Esophagus muscularis mucosa (tissue), 4 donors: ENCODE data around the gene GNG13. TPM values are rescaled to one million over a fixed set of nuclear protein-coding genes. Genes with fewer than 3 reads are reported as not detected.

Experiments
- DNase-seq: peaks from one replicate; pipeline ENCODE4 v3.0.0-alpha.2; 2017; ENCODE audit errors: extremely low spot score
- H3K27ac ChIP-seq, 4 donors: fragments of 200-600 bp; sonication (generic); replicated peaks in 1 of 4; 1 replicate in 3 of 4; 2 replicates in 1 of 4; pipeline ENCODE4 v1.5.1; 2016 to 2019; ENCODE audit warnings: mild to moderate bottlenecking in 1 of 4
- H3K27me3 ChIP-seq, 4 donors: fragments of 200-600 bp; sonication (generic); one replicate each; pipeline versions ENCODE4 v1.5.1 to v1.6.0; 2016 to 2019
- H3K36me3 ChIP-seq, 4 donors: fragments of 200-600 bp; sonication (generic); one replicate each; pipeline ENCODE4 v1.5.1; 2016 to 2019
- H3K4me1 ChIP-seq, 4 donors: fragments of 200-600 bp; sonication (generic); one replicate each; pipeline ENCODE4 v1.5.1; 2016 to 2019
- H3K4me3 ChIP-seq, 4 donors: fragments of 200-600 bp; sonication (generic); 1 replicate in 2 of 4; 2 replicates in 2 of 4; pipeline ENCODE4 v1.5.1; 2016 to 2019; ENCODE audit warnings: mild to moderate bottlenecking in 4 of 4, moderate library complexity in 1 of 4
- H3K9me3 ChIP-seq, 4 donors: fragments of 200-600 bp; sonication (generic); 1 replicate in 3 of 4; 2 replicates in 1 of 4; pipeline ENCODE4 v1.5.1; 2016 to 2019
- EP300 ChIP-seq: sonication (generic); formaldehyde crosslinking; IDR thresholded peaks from one replicate; pipeline ENCODE4 v1.6.1; 2017; ENCODE audit warnings: antibody characterized with exemption
- POLR2A ChIP-seq: fragments of 450-650 bp; IDR thresholded peaks from one replicate; pipeline ENCODE4 v1.6.1; 2017; ENCODE audit warnings: antibody characterized with exemption, moderate library complexity, mild to moderate bottlenecking, low read depth
- POLR2AphosphoS5 ChIP-seq, 2 donors: sonication (generic); formaldehyde crosslinking; IDR thresholded peaks; one replicate each; pipeline ENCODE4 v1.6.1; 2017; ENCODE audit warnings: antibody characterized with exemption in 2 of 2
- WGBS: methylation state at CpG from one replicate; pipeline ENCODE4 v1.1.5; 2018; 5-methylcytosine and 5-hydroxymethylcytosine counted together
- intact Hi-C: fragments of 100-400 bp; cut with DNase I; formaldehyde crosslinking; loops from one replicate; pipeline ENCODE4 v1.15.1; 2023
- total RNA-seq, 4 donors: library from RNA; depleted of rRNA; stranded (reverse); fragments of >200 nt; gene quantifications; one replicate each; pipeline versions ENCODE4 v1.1.0 to v1.2.1, GENCODE V29; 2016
- TF ChIP-seq, protein P1 (sequence below), 3 experiments: fragments of 200-600 bp in 2 of 3; fragments of 450-650 bp in 1 of 3; sonication (generic) in 2 of 3; IDR thresholded peaks; one replicate each; pipeline ENCODE4 v1.5.1; 2017 to 2019; ENCODE audit warnings: antibody characterized with exemption in 3 of 3, mild to moderate bottlenecking in 2 of 3, moderate library complexity in 1 of 3

GNG13 gene
- total RNA-seq, 4 donors from 2014 or later: not detected

DNA sequence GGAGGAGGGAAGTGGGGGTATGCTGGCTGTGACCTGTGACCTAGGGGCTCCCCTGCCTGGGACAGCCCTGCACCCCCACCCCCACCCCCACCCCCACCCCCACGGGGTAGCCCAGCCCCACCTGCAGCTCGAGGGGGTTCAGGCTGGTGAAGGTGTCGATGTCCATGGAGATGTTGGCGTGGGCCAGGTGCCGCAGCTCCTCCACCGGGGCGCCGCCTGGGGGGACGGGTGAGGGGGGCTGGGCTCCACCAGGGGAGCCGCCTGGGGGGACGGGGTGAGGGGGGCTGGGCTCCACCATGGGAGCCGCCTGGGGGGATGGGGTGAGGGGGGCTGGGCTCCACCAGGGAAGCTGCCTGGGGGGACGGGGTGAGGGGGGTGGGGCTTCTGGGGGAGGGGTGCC lies 30.1 kb downstream of the GNG13 start:
- 40% methylated on average over 1 of the region's 13 CpGs for WGBS

DNA sequence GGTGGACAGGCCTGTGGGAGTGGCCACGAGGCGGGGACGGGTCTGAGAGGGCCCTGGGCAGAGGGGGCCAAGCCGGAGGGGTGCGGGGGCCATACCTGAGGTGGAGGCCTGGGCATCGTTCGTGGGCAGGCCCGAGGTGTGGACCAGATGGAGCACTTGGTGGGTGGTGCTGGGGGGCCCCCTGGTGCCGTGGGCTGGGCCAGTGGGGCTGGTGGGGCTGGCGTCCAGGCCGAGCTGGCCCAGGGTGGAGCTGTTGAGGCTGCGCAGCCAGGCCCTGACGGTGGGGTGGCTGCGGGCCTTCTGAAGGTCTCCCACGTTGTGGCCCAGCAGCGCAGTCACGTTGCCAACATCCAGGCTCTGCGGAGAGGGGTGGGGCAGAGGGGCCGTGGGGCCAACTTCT lies 30.6 kb downstream of the GNG13 start:
- Histone ChIP-seq H3K27ac (no peak overlapping the region), H3K4me1 (no peaks in the 10 kb centered on the region), H3K27me3 (peaks cover 0 to 59% (median 0%) of the 10 kb centered on the region in 4 donors), H3K36me3 (no peaks in the 10 kb centered on the region), H3K4me3 (no peak overlapping the region), H3K9me3 (no peaks in the 10 kb centered on the region)
- TF ChIP-seq POLR2A (no peak), POLR2AphosphoS5 (IDR thresholded peaks at IDR 0.05) (no peak), EP300 (no peak)
- TF ChIP-seq, protein P1, sequence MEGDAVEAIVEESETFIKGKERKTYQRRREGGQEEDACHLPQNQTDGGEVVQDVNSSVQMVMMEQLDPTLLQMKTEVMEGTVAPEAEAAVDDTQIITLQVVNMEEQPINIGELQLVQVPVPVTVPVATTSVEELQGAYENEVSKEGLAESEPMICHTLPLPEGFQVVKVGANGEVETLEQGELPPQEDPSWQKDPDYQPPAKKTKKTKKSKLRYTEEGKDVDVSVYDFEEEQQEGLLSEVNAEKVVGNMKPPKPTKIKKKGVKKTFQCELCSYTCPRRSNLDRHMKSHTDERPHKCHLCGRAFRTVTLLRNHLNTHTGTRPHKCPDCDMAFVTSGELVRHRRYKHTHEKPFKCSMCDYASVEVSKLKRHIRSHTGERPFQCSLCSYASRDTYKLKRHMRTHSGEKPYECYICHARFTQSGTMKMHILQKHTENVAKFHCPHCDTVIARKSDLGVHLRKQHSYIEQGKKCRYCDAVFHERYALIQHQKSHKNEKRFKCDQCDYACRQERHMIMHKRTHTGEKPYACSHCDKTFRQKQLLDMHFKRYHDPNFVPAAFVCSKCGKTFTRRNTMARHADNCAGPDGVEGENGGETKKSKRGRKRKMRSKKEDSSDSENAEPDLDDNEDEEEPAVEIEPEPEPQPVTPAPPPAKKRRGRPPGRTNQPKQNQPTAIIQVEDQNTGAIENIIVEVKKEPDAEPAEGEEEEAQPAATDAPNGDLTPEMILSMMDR (IDR thresholded peaks at IDR 0.05): no peak
- 79% methylated on average over 14 of the region's 19 CpGs for WGBS
- intact Hi-C loops: no loop called here
- DNase-seq: no peak

More for the DNA sequence above, 30.1 kb downstream of the GNG13 start:
- intact Hi-C loops: no loop called here
- Histone ChIP-seq H3K27me3 (peaks cover 0 to 59% (median 0%) of the 10 kb centered on the region in 4 donors), H3K27ac (no peak overlapping the region), H3K4me1 (no peaks in the 10 kb centered on the region), H3K36me3 (no peaks in the 10 kb centered on the region), H3K9me3 (no peaks in the 10 kb centered on the region), H3K4me3 (no peak overlapping the region)
- DNase-seq: no peak
- TF ChIP-seq EP300: no peak
- TF ChIP-seq POLR2AphosphoS5 (IDR thresholded peaks at IDR 0.05): no peak
- TF ChIP-seq, protein P1 (IDR thresholded peaks at IDR 0.05): no peak
- TF ChIP-seq POLR2A: no peak

DNA sequence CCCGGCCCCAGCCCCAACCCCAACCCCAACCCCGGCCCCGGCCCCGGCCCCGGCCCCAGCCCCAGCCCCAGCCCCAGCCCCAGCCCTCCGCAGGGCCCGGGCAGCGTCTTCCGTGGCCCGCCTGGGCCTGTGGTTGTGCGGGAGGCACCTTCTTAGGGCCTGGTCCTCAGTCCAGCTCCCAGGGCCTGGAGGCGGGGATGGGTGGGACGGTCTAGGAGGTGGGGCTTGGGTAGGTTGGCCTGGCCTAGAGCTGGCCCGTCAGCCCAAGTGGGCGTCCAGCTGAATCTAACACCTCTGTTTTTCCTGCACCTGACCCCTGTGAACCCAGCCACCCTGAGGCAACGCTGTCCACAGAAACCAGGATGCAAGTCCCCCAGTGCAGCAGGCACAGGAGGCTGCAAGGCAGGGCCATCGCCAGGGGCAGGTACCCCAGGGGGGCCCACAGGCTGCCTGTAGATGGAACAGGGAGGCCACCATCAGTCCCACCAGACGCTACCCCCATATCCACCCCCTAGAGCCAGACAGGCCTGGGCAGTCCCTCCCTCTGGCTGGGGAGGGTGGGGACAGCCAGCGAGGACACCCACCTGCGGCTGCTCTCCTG lies 31.2 kb downstream of the GNG13 start:
- Histone ChIP-seq H3K4me3 (no peak overlapping the region), H3K27ac (no peak overlapping the region), H3K36me3 (no peaks in the 10 kb centered on the region), H3K27me3 (peaks cover 0 to 59% (median 0%) of the 10 kb centered on the region in 4 donors), H3K9me3 (no peaks in the 10 kb centered on the region), H3K4me1 (no peaks in the 10 kb centered on the region)
- TF ChIP-seq EP300: no peak
- TF ChIP-seq, protein P1 (IDR thresholded peaks at IDR 0.05): no peak
- TF ChIP-seq POLR2A: no peak
- TF ChIP-seq POLR2AphosphoS5 (IDR thresholded peaks at IDR 0.05): no peak
- intact Hi-C loops: no loop called here
- WGBS: no CpG with 5 or more reads among the region's 20 CpGs
- DNase-seq: no peak

DNA sequence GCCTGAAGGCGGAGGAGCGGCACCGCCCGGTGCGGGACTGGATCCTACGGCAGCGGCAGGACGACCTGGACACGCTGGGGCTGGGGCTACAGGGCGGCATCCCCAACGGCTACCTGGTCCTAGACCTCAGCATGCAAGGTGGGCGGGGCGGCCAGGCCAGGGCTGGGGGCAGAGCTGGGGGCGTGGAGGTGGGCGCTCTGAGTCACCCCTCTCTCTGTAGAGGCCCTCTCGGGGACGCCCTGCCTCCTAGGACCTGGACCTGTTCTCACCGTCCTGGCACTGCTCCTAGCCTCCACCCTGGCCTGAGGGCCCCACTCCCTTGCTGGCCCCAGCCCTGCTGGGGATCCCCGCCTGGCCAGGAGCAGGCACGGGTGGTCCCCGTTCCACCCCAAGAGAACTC lies 32.1 kb downstream of the GNG13 start:
- H3K4me3 ChIP-seq: no peak overlapping the region
- DNase-seq: no peak
- peaks cover 0 to 61% (median 0%) of the 10 kb centered on the region in 4 donors for H3K27me3 ChIP-seq
- H3K9me3 ChIP-seq: no peaks in the 10 kb centered on the region
- H3K36me3 ChIP-seq: no peaks in the 10 kb centered on the region
- intact Hi-C loops: no loop called here
- H3K4me1 ChIP-seq: no peaks in the 10 kb centered on the region
- WGBS: 66% methylated on average over 7 of the region's 21 CpGs
- TF ChIP-seq POLR2A: no peak
- TF ChIP-seq POLR2AphosphoS5 (IDR thresholded peaks at IDR 0.05): no peak
- TF ChIP-seq EP300: no peak
- TF ChIP-seq, protein P1 (IDR thresholded peaks at IDR 0.05): no peak
- H3K27ac ChIP-seq: no peak overlapping the region
